GM12875 (cell line): ENCODE measurements around the gene FAM3A.

Source experiments
- H3K4me3 ChIP-seq: one replicate; pipeline ENCODE4 v1.5.1; 2011; ENCODE audit warnings: low read depth, low read length, control low read depth
- TF ChIP-seq, protein P1 (sequence below): IDR thresholded peaks from 2 replicates; pipeline ENCODE4 v1.5.1; 2011; ENCODE audit warnings: low read depth, mild to moderate bottlenecking, control low read depth, inconsistent platforms, low read length, moderate library complexity, borderline replicate concordance; ENCODE audit not compliant: insufficient read depth

FAM3A gene

DNA sequence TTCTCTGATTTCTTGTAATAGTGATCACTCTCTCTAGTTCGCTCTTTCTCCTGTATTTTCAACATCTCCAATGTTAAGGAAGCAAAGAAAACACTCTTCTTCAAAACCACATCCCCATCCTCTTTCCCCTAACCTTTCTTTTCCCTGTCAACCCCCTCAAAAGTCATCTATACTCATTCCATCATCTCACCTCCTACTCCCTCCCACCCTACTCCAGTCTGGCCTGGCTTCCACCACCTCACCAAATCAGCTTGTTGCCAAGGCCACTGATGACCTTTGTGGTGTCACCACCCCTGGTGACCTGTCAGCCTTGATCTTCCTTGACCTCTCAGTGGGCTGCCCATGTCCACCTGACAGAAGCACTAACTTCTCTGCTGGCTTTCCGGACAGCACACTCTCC is 2.3 kb downstream of the FAM3A start:
- H3K4me3 ChIP-seq, result no peak overlapping the region
- TF ChIP-seq, protein P1, sequence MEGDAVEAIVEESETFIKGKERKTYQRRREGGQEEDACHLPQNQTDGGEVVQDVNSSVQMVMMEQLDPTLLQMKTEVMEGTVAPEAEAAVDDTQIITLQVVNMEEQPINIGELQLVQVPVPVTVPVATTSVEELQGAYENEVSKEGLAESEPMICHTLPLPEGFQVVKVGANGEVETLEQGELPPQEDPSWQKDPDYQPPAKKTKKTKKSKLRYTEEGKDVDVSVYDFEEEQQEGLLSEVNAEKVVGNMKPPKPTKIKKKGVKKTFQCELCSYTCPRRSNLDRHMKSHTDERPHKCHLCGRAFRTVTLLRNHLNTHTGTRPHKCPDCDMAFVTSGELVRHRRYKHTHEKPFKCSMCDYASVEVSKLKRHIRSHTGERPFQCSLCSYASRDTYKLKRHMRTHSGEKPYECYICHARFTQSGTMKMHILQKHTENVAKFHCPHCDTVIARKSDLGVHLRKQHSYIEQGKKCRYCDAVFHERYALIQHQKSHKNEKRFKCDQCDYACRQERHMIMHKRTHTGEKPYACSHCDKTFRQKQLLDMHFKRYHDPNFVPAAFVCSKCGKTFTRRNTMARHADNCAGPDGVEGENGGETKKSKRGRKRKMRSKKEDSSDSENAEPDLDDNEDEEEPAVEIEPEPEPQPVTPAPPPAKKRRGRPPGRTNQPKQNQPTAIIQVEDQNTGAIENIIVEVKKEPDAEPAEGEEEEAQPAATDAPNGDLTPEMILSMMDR, result no peak

DNA sequence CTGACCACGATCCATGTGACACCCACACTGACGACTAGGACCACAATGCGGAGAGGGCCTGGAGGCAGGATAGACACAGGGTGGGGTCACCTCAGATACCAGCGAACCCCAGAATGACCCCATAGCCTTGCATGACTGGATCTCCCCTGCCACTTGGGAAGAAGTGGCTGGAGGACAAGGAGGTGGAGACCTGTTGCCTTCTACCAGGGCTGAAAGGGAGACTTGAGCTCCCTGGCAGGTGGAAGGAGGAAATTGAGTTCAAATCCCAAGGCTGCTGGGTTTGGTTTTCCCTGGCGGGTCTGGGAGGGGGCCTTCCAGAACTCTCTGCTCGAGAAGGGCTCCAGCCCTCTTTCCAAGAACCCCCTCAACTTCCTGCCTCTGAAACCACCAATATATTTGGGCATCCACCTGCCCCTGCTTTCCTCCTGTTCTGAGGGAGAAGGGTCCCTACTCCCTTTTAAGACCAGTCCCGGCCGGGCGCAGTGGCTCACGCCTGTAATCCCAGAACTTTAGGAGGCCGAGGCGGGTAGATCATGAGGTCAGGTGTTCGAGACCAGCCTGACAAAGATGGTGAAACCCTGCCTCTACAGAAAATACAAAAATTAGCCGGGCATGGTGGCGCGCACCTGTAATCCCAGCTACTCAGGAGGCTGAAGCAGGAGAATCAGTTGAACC is 3.0 kb downstream of the FAM3A start:
- TF ChIP-seq, protein P1, result no peak
- no peak overlapping the region for H3K4me3 ChIP-seq

DNA sequence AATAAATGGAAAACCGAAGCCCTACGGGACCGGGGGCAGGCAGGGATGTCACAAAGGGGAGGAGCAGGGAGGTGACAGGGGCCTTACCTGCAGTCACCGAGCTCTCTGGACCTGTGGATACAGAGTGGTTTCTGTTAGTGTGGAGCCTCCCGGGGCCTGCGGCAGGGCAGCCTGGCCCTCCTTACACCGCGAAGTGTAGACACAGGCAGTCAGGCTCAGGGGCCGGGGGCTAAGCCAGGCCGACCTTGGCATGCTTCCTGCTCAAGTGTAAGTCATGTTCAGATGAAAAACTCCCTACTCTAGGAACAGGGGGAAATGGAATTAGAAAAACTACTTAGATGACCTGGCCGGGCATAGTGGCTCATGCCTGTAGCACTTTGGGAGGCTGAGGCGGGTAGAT is 4.3 kb downstream of the FAM3A start:
- H3K4me3 ChIP-seq, result no peak overlapping the region
- TF ChIP-seq, protein P1, result no peak

DNA sequence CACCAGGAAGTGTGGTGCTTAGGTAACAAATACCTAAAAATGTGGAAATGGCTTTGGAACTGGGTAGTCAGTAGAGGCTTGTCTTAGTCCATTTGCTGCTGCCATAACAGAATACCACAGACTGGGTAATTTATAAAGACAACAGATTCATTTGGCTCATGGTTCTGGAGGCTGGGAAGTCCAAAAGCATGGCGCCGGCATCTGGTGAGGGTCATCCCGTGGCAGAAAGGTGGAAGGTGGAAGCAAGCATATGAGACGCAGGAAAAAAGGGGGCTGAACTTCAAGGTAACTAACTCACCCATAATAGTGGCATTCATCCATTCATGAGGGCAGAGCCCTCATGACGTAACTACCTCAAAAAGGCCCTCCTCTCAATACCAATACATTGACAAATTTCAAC is 6.6 kb downstream of the FAM3A start:
- no peak overlapping the region for H3K4me3 ChIP-seq
- TF ChIP-seq, protein P1, result no peak

DNA sequence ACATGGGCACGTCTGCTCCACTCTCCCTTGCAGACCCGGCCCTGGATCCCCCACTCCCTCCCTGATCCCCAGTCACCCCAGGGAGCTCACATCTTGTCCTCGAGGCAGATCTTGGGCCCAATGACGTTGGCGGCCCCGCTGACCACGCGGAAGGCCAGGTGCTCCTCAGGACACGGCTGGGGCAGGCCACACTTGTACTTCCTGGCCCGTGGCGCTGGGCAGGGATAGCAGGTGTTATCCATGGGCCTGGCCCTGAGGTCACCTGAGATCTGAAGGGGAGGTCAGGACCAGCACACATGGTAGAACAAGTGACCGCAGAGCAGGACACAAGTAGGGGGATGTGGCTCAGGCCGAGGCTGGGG is 7.7 kb downstream of the FAM3A start:
- H3K4me3 ChIP-seq, result no peak overlapping the region
- TF ChIP-seq, protein P1, result no peak

DNA sequence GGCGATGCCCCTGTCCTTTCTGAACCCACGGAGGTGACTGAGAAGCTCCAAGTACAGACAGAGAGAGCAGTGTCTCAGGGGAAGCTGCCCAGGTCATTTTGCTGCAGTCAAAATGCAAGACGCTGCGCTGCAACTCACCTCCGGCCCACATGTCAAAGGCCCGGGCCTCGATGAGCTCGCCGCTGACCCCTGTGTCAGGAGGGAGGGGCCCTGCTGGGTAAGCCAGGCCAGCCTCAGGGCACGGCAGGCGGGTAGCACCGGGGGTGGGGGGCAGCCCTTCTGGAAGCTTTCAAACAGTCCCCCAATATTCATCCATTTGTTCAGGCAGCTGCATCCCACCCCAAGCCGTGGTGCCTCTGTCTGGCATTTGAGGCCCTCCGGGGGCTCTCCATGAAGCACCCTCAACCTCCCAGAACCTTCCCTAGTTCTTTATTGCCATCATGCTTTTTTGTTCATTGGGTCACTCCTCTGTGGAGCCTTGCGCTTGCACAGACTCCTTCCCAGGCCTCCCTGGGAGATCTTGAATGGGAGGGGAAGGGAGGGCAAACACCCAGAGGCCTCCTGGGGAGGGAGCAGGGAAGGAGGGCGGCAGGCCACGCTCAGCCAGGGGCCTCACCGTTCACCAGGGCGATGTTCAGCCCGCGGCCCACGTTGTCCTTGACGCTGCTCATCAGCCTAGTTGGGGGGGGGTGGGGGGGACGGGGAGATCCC is 8.2 kb downstream of the FAM3A start:
- H3K4me3 ChIP-seq, result no peak overlapping the region
- TF ChIP-seq, protein P1, result no peak
